WTC11 (cell line): ENCODE results near the gene CEP78. TPM values are rescaled to one million over a fixed set of nuclear protein-coding genes. Genes with fewer than 3 reads are reported as not detected.

ENCODE experiments used
- ATAC-seq: fragments of 200-7000 bp; cut with Tn5 transposase; 2 replicates; pipeline ENCODE4 v1.10.0; 2021; ENCODE audit warnings: mild to moderate bottlenecking, moderate library complexity
- CTCF ChIA-PET: fragments of 300-600 bp; sonication (Branson Sonifier 250); formaldehyde crosslinking; loops from one replicate; lab custom pipeline; 2021; ENCODE audit warnings: antibody characterized with exemption; lab: Charles Lee
- POLR2A ChIA-PET: fragments of 350-600 bp; sonication (Branson Sonifier 250); formaldehyde crosslinking; loops from one replicate; lab custom pipeline; 2021; ENCODE audit warnings: antibody characterized with exemption; lab: Charles Lee
- DNase-seq: peaks from one replicate; pipeline ENCODE4 v3.0.0; 2021; ENCODE audit warnings: low spot score
- H3K27ac Mint-ChIP-seq: 2 replicates; pipeline ENCODE4 v1.8.0; 2021; ENCODE audit warnings: mixed read lengths
- H3K27me3 Mint-ChIP-seq: 2 replicates; pipeline ENCODE4 v1.8.0; 2021; ENCODE audit warnings: low read depth, mild to moderate bottlenecking, moderate library complexity, mixed read lengths
- H3K36me3 Mint-ChIP-seq: 2 replicates; pipeline ENCODE4 v1.8.0; 2021; ENCODE audit warnings: mixed read lengths
- H3K4me1 Mint-ChIP-seq: 2 replicates; pipeline ENCODE4 v1.8.0; 2022; ENCODE audit warnings: mixed read lengths
- H3K4me3 Mint-ChIP-seq: 2 replicates; pipeline ENCODE4 v1.8.0; 2021; ENCODE audit warnings: mild to moderate bottlenecking, moderate library complexity, mixed read lengths
- H3K9me3 Mint-ChIP-seq: 2 replicates; pipeline ENCODE4 v1.8.0; 2021; ENCODE audit warnings: mixed read lengths
- ATF1 ChIP-seq: sonication (generic); formaldehyde crosslinking; IDR thresholded peaks from 2 replicates; pipeline ENCODE4 v1.8.1; 2023; ENCODE audit warnings: mild to moderate bottlenecking, moderate library complexity, missing genetic modification reagents
- CREB1 ChIP-seq: sonication (generic); formaldehyde crosslinking; IDR thresholded peaks from 2 replicates; pipeline ENCODE4 v1.8.0; 2023; ENCODE audit warnings: mild to moderate bottlenecking, missing genetic modification reagents
- ELF4 ChIP-seq: sonication (generic); formaldehyde crosslinking; IDR thresholded peaks from 2 replicates; pipeline ENCODE4 v1.8.1; 2022; ENCODE audit warnings: low read depth, mild to moderate bottlenecking, moderate library complexity, missing genetic modification reagents
- ETV6 ChIP-seq: sonication (generic); formaldehyde crosslinking; IDR thresholded peaks from 2 replicates; pipeline ENCODE4 v1.8.1; 2022; ENCODE audit warnings: mild to moderate bottlenecking, missing genetic modification reagents
- FOXJ3 ChIP-seq: sonication (generic); formaldehyde crosslinking; IDR thresholded peaks from 2 replicates; pipeline ENCODE4 v1.9.0; 2021; ENCODE audit warnings: missing genetic modification reagents, mild to moderate bottlenecking, borderline replicate concordance
- FOXP1 ChIP-seq: sonication (generic); formaldehyde crosslinking; IDR thresholded peaks from 2 replicates; pipeline ENCODE4 v1.8.0; 2022; ENCODE audit warnings: missing genetic modification reagents, mild to moderate bottlenecking, moderate library complexity, borderline replicate concordance
- GRHL2 ChIP-seq: fragments of 250-450 bp; sonication (Bioruptor Pico); IDR thresholded peaks from 2 replicates; pipeline ENCODE4 v1.8.0; 2022; ENCODE audit warnings: mild to moderate bottlenecking, moderate library complexity; ENCODE audit not compliant: insufficient replicate concordance, severe bottlenecking
- KAT7 ChIP-seq: sonication (generic); formaldehyde crosslinking; IDR thresholded peaks from 2 replicates; pipeline ENCODE4 v1.8.1; 2023; ENCODE audit warnings: missing genetic modification reagents, mild to moderate bottlenecking, borderline replicate concordance
- SMAD3 ChIP-seq: sonication (generic); formaldehyde crosslinking; IDR thresholded peaks from 2 replicates; pipeline ENCODE4 v1.8.0; 2022; ENCODE audit warnings: missing genetic modification reagents, mild to moderate bottlenecking, borderline replicate concordance
- SP1 ChIP-seq: sonication (generic); formaldehyde crosslinking; conservative IDR thresholded peaks from 2 replicates; pipeline ENCODE4 v1.8.1; 2022; ENCODE audit warnings: missing genetic modification reagents
- TEAD1 ChIP-seq: sonication (generic); formaldehyde crosslinking; IDR thresholded peaks from 2 replicates; pipeline ENCODE4 v1.8.0; 2022; ENCODE audit warnings: mild to moderate bottlenecking, missing genetic modification reagents
- TP53 ChIP-seq: sonication (generic); formaldehyde crosslinking; IDR thresholded peaks from 2 replicates; pipeline ENCODE4 v1.8.1; 2023; ENCODE audit warnings: mild to moderate bottlenecking, missing genetic modification reagents
- ZNF121 ChIP-seq: sonication (generic); formaldehyde crosslinking; IDR thresholded peaks from 2 replicates; pipeline ENCODE4 v1.8.0; 2023; ENCODE audit warnings: missing genetic modification reagents
- ZNF219 ChIP-seq: sonication (generic); formaldehyde crosslinking; IDR thresholded peaks from 2 replicates; pipeline ENCODE4 v1.8.0; 2023; ENCODE audit warnings: missing genetic modification reagents, mild to moderate bottlenecking, borderline replicate concordance
- ZNF396 ChIP-seq: fragments of 250-450 bp; sonication (Bioruptor Pico); IDR thresholded peaks from 2 replicates; pipeline ENCODE4 v1.8.0; 2021; ENCODE audit warnings: mild to moderate bottlenecking, moderate library complexity, borderline replicate concordance
- ZNF416 ChIP-seq: fragments of 250-450 bp; sonication (Bioruptor Pico); IDR thresholded peaks from 2 replicates; pipeline ENCODE4 v1.9.0; 2021; ENCODE audit warnings: mild to moderate bottlenecking, inconsistent platforms
- ZNF425 ChIP-seq: fragments of 250-450 bp; sonication (Bioruptor Pico); conservative IDR thresholded peaks from 2 replicates; pipeline ENCODE4 v1.9.0; 2021; ENCODE audit warnings: mild to moderate bottlenecking
- total RNA-seq: library from RNA; stranded (reverse); gene quantifications from 3 replicates; pipeline ENCODE4 v1.2.3, GENCODE V29; 2021
- TF ChIP-seq, protein P1 (sequence below): sonication (generic); formaldehyde crosslinking; IDR thresholded peaks from 2 replicates; pipeline ENCODE4 v1.8.1; 2022; ENCODE audit warnings: low read depth, mild to moderate bottlenecking, moderate library complexity, missing genetic modification reagents, borderline replicate concordance
- TF ChIP-seq, protein P2 (sequence below): sonication (generic); formaldehyde crosslinking; IDR thresholded peaks from 2 replicates; pipeline ENCODE4 v1.8.0; 2023; ENCODE audit warnings: missing genetic modification reagents

CEP78 gene
- total RNA-seq, 1 experiment from 2014 or later, result 42.0 TPM

DNA sequence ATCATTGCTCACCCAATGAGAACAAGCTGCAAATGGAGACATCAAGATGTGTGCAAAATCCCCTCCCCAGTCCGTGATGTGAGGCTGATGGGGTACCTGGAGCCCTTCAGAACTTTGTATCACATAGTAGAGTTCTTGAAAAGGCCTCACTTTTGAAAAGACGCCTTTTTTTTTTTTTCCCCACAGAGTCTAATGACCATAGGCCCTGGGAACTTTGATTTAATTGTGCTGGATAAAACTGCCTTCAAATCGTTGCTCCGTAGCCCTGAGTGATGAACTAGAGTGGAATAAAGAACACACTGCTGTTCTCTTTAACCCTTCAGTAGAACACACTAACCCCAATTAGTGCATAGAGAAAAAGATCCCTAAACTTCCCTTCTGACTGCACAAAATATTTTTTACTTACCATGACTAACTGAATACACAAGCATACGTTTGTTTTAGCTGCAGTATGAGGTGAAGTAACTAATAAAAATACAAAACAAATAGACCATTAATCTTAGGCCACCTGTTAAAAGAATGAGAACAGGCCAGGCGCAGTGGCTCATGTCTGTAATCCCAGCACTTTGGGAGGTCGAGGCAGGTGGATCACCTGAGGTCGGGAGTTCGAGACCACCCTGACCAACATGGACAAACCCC, 76.1 kb downstream of the CEP78 start:
- ChIA-PET POLR2A (interaction anchor here (0.6 to 0.8 kb wide), 2 partner anchors 10 to 12 kb away, joined by 3 read pairs; no protein-coding TSS in a partner anchor), CTCF (no interaction called here)
- no peak for DNase-seq
- peaks cover 85% of the 10 kb centered on the region for H3K36me3 Mint-ChIP-seq
- 0 out of 2 replicates have a peak, but pooled peaks cover 2% of the 10 kb centered on the region for H3K4me1 Mint-ChIP-seq
- H3K9me3 Mint-ChIP-seq, result no peaks in the 10 kb centered on the region
- H3K27ac Mint-ChIP-seq, result peak overlapping the region; percentile 80; the same call in 1 of the 2 replicates
- no peaks in the 10 kb centered on the region for H3K27me3 Mint-ChIP-seq
- no peak overlapping the region for H3K4me3 Mint-ChIP-seq
- no peak for TF ChIP-seq FOXJ3 (CRISPR knock-in tag)
- TF ChIP-seq GRHL2 (CRISPR knock-in tag), result no peak
- no peak for TF ChIP-seq ELF4 (CRISPR knock-in tag)
- no peak for TF ChIP-seq ZNF416 (CRISPR knock-in tag)
- no peak for TF ChIP-seq FOXP1 (CRISPR knock-in tag)
- TF ChIP-seq SMAD3 (CRISPR knock-in tag), result no peak
- TF ChIP-seq, protein P1, sequence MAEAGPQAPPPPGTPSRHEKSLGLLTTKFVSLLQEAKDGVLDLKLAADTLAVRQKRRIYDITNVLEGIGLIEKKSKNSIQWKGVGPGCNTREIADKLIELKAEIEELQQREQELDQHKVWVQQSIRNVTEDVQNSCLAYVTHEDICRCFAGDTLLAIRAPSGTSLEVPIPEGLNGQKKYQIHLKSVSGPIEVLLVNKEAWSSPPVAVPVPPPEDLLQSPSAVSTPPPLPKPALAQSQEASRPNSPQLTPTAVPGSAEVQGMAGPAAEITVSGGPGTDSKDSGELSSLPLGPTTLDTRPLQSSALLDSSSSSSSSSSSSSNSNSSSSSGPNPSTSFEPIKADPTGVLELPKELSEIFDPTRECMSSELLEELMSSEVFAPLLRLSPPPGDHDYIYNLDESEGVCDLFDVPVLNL, result no peak
- TF ChIP-seq, all 79 proteins: peak for 0
- no peak for ATAC-seq

GRCh38 chr9:78314550-78314949, 78.7 kb downstream of the CEP78 start:
- TF ChIP-seq TP53, result no peak
- no peak for TF ChIP-seq ZNF121 (CRISPR knock-in tag)
- TF ChIP-seq ZNF396 (CRISPR knock-in tag), result no peak
- Mint-ChIP-seq H3K4me3 (no peak overlapping the region), H3K27me3 (no peaks in the 10 kb centered on the region), H3K4me1 (peaks cover 8% of the 10 kb centered on the region; the same call in 1 of the 2 replicates), H3K36me3 (peaks cover 87% of the 10 kb centered on the region), H3K27ac (peak overlapping the region; percentile 13; the same call in 1 of the 2 replicates), H3K9me3 (no peaks in the 10 kb centered on the region)
- DNase-seq (no peak), ATAC-seq (no peak)
- POLR2A ChIA-PET, result interaction anchor here (2.3 to 2.8 kb wide), 2 partner anchors 10 to 17 kb away, joined by 8 to 16 read pairs; partner anchors contain the start of gene PSAT1
- CTCF ChIA-PET, result no interaction called here

DNA sequence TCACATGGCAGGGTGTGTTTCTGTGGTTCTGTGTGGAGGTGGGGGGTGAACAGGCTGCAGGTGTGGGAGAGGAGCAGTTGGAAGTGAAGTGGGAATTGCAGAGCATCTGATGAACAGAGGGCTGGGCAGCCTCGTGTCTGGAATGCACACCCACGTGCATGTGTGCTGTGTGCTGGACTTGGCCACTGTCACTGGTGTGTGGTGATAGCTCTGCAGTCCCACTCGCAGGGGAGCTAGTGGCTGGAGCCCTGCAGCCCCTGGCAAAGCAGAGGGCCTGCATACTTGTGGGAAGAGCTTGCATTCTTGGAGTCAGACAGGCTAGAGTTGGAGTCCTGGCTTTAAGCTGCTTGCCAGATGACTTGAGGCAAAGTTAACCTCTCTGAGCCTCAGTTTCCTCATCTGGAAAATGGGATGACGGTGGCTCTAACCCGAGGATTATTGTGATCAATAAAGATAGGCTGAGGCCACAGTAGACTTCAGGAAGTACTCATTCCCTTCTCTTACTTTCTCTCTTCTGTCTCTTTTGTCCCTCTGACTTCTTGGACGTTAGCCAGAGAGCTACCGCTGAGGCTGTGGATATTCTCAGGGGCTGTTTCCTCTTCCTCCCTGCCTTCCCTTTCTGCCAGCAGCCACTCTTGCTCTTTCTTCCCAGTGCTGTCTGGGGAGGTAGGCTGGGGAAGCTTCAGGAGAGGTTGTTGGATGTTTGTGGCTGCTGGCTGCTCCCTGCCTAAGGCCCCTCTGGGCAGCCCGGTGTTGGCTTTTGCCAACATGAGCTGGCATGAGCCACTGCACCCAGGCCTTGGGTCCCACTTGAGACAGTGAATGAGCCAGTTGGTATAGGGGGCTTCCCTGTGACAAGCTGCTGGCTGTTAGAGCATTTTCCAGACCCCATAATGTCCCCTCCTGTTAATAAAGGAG, 79.3 kb downstream of the CEP78 start:
- Mint-ChIP-seq H3K4me1 (peaks cover 8% of the 10 kb centered on the region; the same call in 1 of the 2 replicates), H3K36me3 (peaks cover 87% of the 10 kb centered on the region), H3K4me3 (no peak overlapping the region), H3K27me3 (no peaks in the 10 kb centered on the region), H3K9me3 (no peaks in the 10 kb centered on the region), H3K27ac (peak overlapping the region; percentile 94)
- TF ChIP-seq FOXP1 (CRISPR knock-in tag) (0 out of 2 replicates have a peak, but pooled peaks have one; percentile 40), ZNF121 (CRISPR knock-in tag) (no peak), CREB1 (CRISPR knock-in tag) (0 out of 2 replicates have a peak, but pooled peaks have one; percentile 7)
- DNase-seq (no peak), ATAC-seq (no peak)
- CTCF ChIA-PET, result interaction anchor here (0.7 kb wide), 1 partner anchor 54 kb away, joined by 3 read pairs; no protein-coding TSS in a partner anchor
- POLR2A ChIA-PET, result interaction anchor here (0.7 to 2.8 kb wide), 3 partner anchors 9 to 53 kb away, joined by 3 to 16 read pairs (median 8); partner anchors contain the start of gene PSAT1

- H3K36me3 Mint-ChIP-seq, result peaks cover 87% of the 10 kb centered on the region
- ATAC-seq (peak; percentile 67), DNase-seq (no peak)
- POLR2A ChIA-PET, result interaction anchor here (0.6 to 2.8 kb wide), 3 partner anchors 8 to 19 kb away, joined by 3 to 16 read pairs (median 8); partner anchors contain the start of gene PSAT1
- no peaks in the 10 kb centered on the region for H3K27me3 Mint-ChIP-seq
- H3K4me3 Mint-ChIP-seq, result no peak overlapping the region
- CTCF ChIA-PET, result interaction anchor here (0.7 kb wide), 1 partner anchor 53 kb away, joined by 3 read pairs; no protein-coding TSS in a partner anchor
- no peaks in the 10 kb centered on the region for H3K9me3 Mint-ChIP-seq
- peaks cover 8% of the 10 kb centered on the region; the same call in 1 of the 2 replicates for H3K4me1 Mint-ChIP-seq
- peak overlapping the region; percentile 62; the same call in 1 of the 2 replicates for H3K27ac Mint-ChIP-seq
- TF ChIP-seq SMAD3 (CRISPR knock-in tag) (no peak), ATF1 (CRISPR knock-in tag) (no peak), KAT7 (CRISPR knock-in tag) (no peak), SP1 (no peak), TEAD1 (CRISPR knock-in tag) (no peak), ZNF425 (no peak), ZNF219 (CRISPR knock-in tag) (no peak), ETV6 (CRISPR knock-in tag) (no peak)
- TF ChIP-seq, protein P2, sequence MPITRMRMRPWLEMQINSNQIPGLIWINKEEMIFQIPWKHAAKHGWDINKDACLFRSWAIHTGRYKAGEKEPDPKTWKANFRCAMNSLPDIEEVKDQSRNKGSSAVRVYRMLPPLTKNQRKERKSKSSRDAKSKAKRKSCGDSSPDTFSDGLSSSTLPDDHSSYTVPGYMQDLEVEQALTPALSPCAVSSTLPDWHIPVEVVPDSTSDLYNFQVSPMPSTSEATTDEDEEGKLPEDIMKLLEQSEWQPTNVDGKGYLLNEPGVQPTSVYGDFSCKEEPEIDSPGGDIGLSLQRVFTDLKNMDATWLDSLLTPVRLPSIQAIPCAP (CRISPR knock-in tag), result no peak
Measured at GRCh38 chr9:78316166-78316892, 80.5 kb downstream of the CEP78 start.
